Stimulated activated CD4-positive, alpha-beta T cell treated with anti-CD3 and anti-CD28 coated beads, TNF-alpha, amount 100 ng/mL, for 48 hours (primary cell): Measurements from ENCODE around the gene CLDN12.
"Not testable (repeated sequence)": the region's sequence is repeated elsewhere in the genome, so short reads cannot be mapped to it uniquely, and the experiment has no call there.

ENCODE experiments used
- DNase-seq, 3 donors: peaks; one replicate each; pipeline ENCODE4 v3.0.0-alpha.2; 2020; ENCODE audit warnings: low read depth in 3 of 3

CLDN12 gene

GRCh38 chr7:90433221-90433620 lies 30.0 kb downstream of the CLDN12 start:
- no peak for DNase-seq

- DNase-seq = no peak
Observed at GRCh38 chr7:90445633-90446032, 42.4 kb downstream of the CLDN12 start.

DNA sequence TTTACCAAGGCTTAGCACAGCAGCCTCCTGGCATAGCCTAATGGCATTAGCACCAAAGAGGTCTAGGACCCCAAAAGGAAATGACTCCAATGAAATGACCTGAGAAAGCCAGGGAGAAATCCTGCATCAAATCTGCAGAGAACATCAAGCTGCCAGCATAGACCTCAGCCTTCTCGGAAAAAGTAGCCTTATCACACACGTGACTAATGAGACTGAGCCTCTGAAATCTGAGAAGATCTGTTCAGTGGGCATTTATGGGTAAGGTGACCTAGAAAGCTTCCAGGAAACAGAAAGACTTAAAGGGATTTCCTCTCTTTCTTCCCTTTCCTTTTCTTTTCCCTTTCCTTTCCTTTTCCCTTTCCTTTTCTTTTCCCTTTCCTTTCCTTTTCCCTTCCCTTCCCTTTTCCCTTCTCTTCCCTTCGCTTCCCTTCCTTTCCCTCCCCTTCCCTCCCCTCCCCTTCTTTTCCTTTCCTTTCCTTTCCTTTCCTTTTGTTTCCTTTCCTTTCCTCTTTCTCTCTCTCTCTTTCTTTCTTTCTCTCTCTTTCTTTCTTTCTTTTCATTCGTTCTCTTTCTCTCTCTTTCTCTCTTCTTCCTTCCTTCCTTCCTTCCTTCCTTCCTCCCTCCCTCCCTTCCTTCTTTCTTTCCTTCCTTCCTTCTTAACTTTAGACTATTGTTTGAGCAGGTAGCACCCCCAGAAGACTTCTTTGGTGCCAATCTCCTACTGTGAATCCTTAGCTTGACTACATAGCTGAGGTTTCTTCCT lies 43.1 kb downstream of the CLDN12 start:
- DNase-seq = no peak

- DNase-seq = no peak
Observed at GRCh38 chr7:90453259-90453891, 50.1 kb downstream of the CLDN12 start.

DNA sequence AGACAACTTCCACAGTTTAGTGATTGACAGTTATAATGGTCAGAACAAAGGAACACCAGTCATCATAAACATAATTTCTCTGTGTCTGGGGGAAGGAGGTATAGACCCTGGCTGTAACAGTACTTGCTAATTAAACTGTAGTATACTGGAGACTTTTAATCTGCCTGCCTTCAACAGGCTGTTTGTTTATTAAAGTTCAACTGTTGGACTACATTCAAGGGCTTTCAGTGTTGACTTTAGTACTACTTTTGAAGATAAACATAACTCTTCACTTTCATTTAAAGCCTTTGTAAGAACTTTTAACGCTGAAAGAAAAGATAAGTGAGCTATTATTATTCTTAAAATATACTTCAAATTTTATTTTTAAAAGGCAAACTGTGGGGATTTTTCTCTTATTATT lies 50.7 kb downstream of the CLDN12 start:
- no peak for DNase-seq

- DNase-seq = no peak
Observed at GRCh38 chr7:90455163-90456030, 52.1 kb downstream of the CLDN12 start.

- no peak for DNase-seq
Observed at GRCh38 chr7:90458104-90458503, 54.8 kb downstream of the CLDN12 start.

GRCh38 chr7:90459888-90460287 lies 56.6 kb downstream of the CLDN12 start:
- no peak for DNase-seq

DNA sequence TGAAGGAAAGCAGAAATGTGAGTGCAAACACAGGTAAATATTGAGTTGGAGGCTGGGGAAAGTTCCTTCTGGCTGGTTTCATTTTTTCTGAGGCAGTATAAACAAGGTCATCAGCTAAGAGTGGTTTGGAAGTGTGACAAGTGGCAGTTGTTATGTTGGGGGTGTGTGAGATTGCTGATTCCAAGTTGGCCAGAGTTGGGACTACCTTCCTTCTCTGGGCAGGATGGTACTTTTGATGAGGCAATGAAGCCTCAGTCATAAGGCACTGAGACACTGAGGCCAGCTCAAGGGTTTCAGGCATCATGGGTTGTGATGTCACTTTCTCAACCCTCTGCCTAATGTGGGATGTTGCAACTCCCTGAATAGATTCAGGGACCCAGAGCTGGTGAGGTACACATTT lies 58.0 kb downstream of the CLDN12 start:
- no peak for DNase-seq

- DNase-seq = not testable (repeated sequence)
Observed at GRCh38 chr7:90463151-90463628, 59.9 kb downstream of the CLDN12 start.
